Ishikawa (cell line): ENCODE measurements around the gene GOLGA8B.

Experiments used
- CEBPB ChIP-seq: IDR thresholded peaks from 2 replicates; pipeline ENCODE4 v1.6.1; 2012
- CREB1 ChIP-seq: IDR thresholded peaks from 2 replicates; pipeline ENCODE4 v1.6.1; 2012; ENCODE audit warnings: low read depth
- EGR1 ChIP-seq: IDR thresholded peaks from 2 replicates; pipeline ENCODE4 v1.6.1; 2012
- EP300 ChIP-seq: IDR thresholded peaks from 2 replicates; pipeline ENCODE4 v1.6.1; 2012; ENCODE audit warnings: borderline replicate concordance
- MAX ChIP-seq: IDR thresholded peaks from 2 replicates; pipeline ENCODE4 v1.6.1; 2012
- NFIC ChIP-seq: IDR thresholded peaks from 2 replicates; pipeline ENCODE4 v1.6.1; 2012
- RAD21 ChIP-seq: IDR thresholded peaks from 2 replicates; pipeline ENCODE4 v1.6.1; 2012; ENCODE audit warnings: low read depth
- REST ChIP-seq: IDR thresholded peaks from 2 replicates; pipeline ENCODE4 v1.6.1; 2012; ENCODE audit warnings: low read depth, mild to moderate bottlenecking
- TAF1 ChIP-seq: IDR thresholded peaks from 2 replicates; pipeline ENCODE4 v1.6.1; 2012; ENCODE audit warnings: low read depth, mild to moderate bottlenecking
- TCF12 ChIP-seq: IDR thresholded peaks from 2 replicates; pipeline ENCODE4 v1.6.1; 2012; ENCODE audit warnings: low read depth
- TEAD4 ChIP-seq: IDR thresholded peaks from 2 replicates; pipeline ENCODE4 v1.6.1; 2012
- USF1 ChIP-seq: IDR thresholded peaks from 2 replicates; pipeline ENCODE4 v1.6.1; 2012
- YY1 ChIP-seq: IDR thresholded peaks from 2 replicates; pipeline ENCODE4 v1.6.1; 2012; ENCODE audit warnings: low read depth
- ZBTB7A ChIP-seq: IDR thresholded peaks from 2 replicates; pipeline ENCODE4 v1.6.1; 2012; ENCODE audit warnings: low read depth

The GOLGA8B gene

GRCh38 chr15:34582461-34583371, 735 bp downstream of the GOLGA8B start:
- TF ChIP-seq CEBPB (no peak), TEAD4 (no peak), ZBTB7A (no peak), MAX (peak; percentile 48; the same call in 1 of the 2 replicates), EP300 (no peak)

GRCh38 chr15:34581043-34581365, 2.4 kb downstream of the GOLGA8B start:
- TF ChIP-seq EGR1, result no peak
- no peak for TF ChIP-seq ZBTB7A
- TF ChIP-seq EP300, result no peak
- TF ChIP-seq TAF1, result no peak
- no peak for TF ChIP-seq CEBPB
- TF ChIP-seq USF1, result no peak
- TF ChIP-seq TCF12, result no peak
- TF ChIP-seq CREB1, result no peak
- TF ChIP-seq YY1, result no peak
- TF ChIP-seq TEAD4, result no peak
- no peak for TF ChIP-seq RAD21
- TF ChIP-seq MAX, result no peak

GRCh38 chr15:34578283-34578674, 5.2 kb downstream of the GOLGA8B start:
- TF ChIP-seq NFIC (no peak), REST (no peak), RAD21 (no peak), MAX (no peak), TAF1 (no peak), YY1 (no peak), TCF12 (no peak), EGR1 (no peak), TEAD4 (no peak), ZBTB7A (no peak), CREB1 (no peak), EP300 (no peak), CEBPB (no peak)
